ENCODE data around the gene CACHD1.

- TF ChIP-seq CTCF (IDR thresholded peaks at IDR 0.05; ENCODE audit: poor library complexity, severe bottlenecking) (no peak), MXI1 (conservative IDR thresholded peaks at IDR 0.05; ENCODE audit: poor library complexity, severe bottlenecking) (no peak), EP300 (conservative IDR thresholded peaks at IDR 0.05; ENCODE audit: poor library complexity, severe bottlenecking) (no peak), EZH2 (IDR thresholded peaks at IDR 0.05; ENCODE audit: borderline replicate concordance, insufficient read depth, low read length, poor library complexity, severe bottlenecking) (no peak), RAD21 (conservative IDR thresholded peaks at IDR 0.05) (no peak), POLR2AphosphoS5 (IDR thresholded peaks at IDR 0.05) (no peak), REST (IDR thresholded peaks at IDR 0.05; ENCODE audit: borderline replicate concordance) (no peak)
Measured at GRCh38 chr1:64435000-64435399, 34.9 kb upstream of the CACHD1 start.

Measured in neural cell (in vitro differentiated cells).